CD4-positive, alpha-beta T cell (primary cell): Measurements from ENCODE around the gene ANKRD39. TPM values are rescaled to one million over a fixed set of nuclear protein-coding genes. Genes with fewer than 3 reads are reported as not detected.
A peak's percentile ranks its signal among the peaks of the same experiment; 100 is the strongest.

Experiments
- ATAC-seq: fragments of 200-7000 bp; cut with Tn5 transposase; one replicate; pipeline ENCODE4 v1.10.0; 2022; ENCODE audit warnings: mild to moderate bottlenecking; ENCODE audit not compliant: poor library complexity
- CTCF ChIA-PET: fragments of 350-600 bp; sonication (Branson Sonifier 250); formaldehyde crosslinking; loops from one replicate; lab custom pipeline; 2021; ENCODE audit warnings: antibody characterized with exemption, inconsistent platforms; lab: Charles Lee
- POLR2A ChIA-PET: fragments of 350-600 bp; sonication (Branson Sonifier 250); formaldehyde crosslinking; loops from one replicate; lab custom pipeline; 2021; ENCODE audit warnings: antibody characterized with exemption, inconsistent platforms; lab: Charles Lee
- DNase-seq, 14 experiments: peaks; one replicate each; pipeline ENCODE4 v3.0.0-alpha.2; 2013 to 2020; ENCODE audit warnings: mixed read lengths in 2 of 14
- H3K27ac ChIP-seq, 2 donors: one replicate each; pipeline versions ENCODE4 v1.5.1 to v1.7.0; 2013; ENCODE audit warnings: low read length in 2 of 2, low read depth in 1 of 2, mild to moderate bottlenecking in 1 of 2
- H3K27me3 ChIP-seq, 2 experiments: 1 replicate in 1 of 2; 2 replicates in 1 of 2; pipeline versions ENCODE4 v1.6.1 to v1.7.0; 2013; ENCODE audit warnings: low read length in 2 of 2, control low read depth in 1 of 2, mild to moderate bottlenecking in 1 of 2, moderate library complexity in 1 of 2; ENCODE audit not compliant: insufficient read depth in 2 of 2, control insufficient read depth in 1 of 2
- H3K36me3 ChIP-seq: one replicate; pipeline ENCODE4 v1.6.1; 2013; ENCODE audit warnings: low read length, control low read depth; ENCODE audit not compliant: insufficient read depth
- H3K4me1 ChIP-seq: one replicate; pipeline ENCODE4 v1.6.1; 2013; ENCODE audit warnings: low read length, control low read depth; ENCODE audit not compliant: insufficient read depth
- H3K4me3 ChIP-seq: one replicate; pipeline ENCODE4 v1.5.1; 2013; ENCODE audit warnings: mild to moderate bottlenecking, low read length, moderate library complexity
- H3K9me3 ChIP-seq, 2 experiments: 1 replicate in 1 of 2; 2 replicates in 1 of 2; pipeline versions ENCODE4 v1.6.1 to v1.7.0; 2013; ENCODE audit warnings: low read length in 2 of 2, mild to moderate bottlenecking in 2 of 2, control low read depth in 1 of 2, moderate library complexity in 1 of 2; ENCODE audit not compliant: control insufficient read depth in 1 of 2, insufficient read depth in 1 of 2
- H3K27ac Mint-ChIP-seq: one replicate; pipeline ENCODE4 v1.8.0; 2020; ENCODE audit warnings: mixed read lengths
- H3K27me3 Mint-ChIP-seq: one replicate; pipeline ENCODE4 v1.8.0; 2021; ENCODE audit warnings: mixed read lengths
- H3K36me3 Mint-ChIP-seq: one replicate; pipeline ENCODE4 v1.8.0; 2021; ENCODE audit warnings: low read depth, mixed read lengths
- H3K4me1 Mint-ChIP-seq: one replicate; pipeline ENCODE4 v1.8.0; 2021; ENCODE audit warnings: low read depth, mixed read lengths
- H3K4me3 Mint-ChIP-seq: one replicate; pipeline ENCODE4 v1.8.0; 2020; ENCODE audit warnings: mild to moderate bottlenecking, mixed read lengths
- H3K9me3 Mint-ChIP-seq: one replicate; pipeline ENCODE4 v1.8.0; 2020; ENCODE audit warnings: mixed read lengths
- intact Hi-C, 2 experiments: fragments of 100-400 bp; cut with DNase I in 1 of 2; cut with micrococcal nuclease in 1 of 2; formaldehyde crosslinking; loops; one replicate each; pipeline versions ENCODE4 v1.15.1 to v1.9.0; 2023 to 2025; cut with DNase I, micrococcal nuclease
- total RNA-seq, 174 experiments: library from RNA in 2 of 174; stranded (reverse) in 2 of 174; gene quantifications; one replicate each; pipeline ENCODE4 v1.2.3 and lab custom pipeline; 2021 to 2026
- TF ChIP-seq, protein P1 (sequence below): fragments of 200-600 bp; IDR thresholded peaks from one replicate; pipeline ENCODE4 v1.8.0; 2022; ENCODE audit warnings: antibody characterized with exemption, mild to moderate bottlenecking

Gene ANKRD39
- total RNA-seq, 2 experiments from 2014 or later, result 17.2 to 18.3 TPM

DNA sequence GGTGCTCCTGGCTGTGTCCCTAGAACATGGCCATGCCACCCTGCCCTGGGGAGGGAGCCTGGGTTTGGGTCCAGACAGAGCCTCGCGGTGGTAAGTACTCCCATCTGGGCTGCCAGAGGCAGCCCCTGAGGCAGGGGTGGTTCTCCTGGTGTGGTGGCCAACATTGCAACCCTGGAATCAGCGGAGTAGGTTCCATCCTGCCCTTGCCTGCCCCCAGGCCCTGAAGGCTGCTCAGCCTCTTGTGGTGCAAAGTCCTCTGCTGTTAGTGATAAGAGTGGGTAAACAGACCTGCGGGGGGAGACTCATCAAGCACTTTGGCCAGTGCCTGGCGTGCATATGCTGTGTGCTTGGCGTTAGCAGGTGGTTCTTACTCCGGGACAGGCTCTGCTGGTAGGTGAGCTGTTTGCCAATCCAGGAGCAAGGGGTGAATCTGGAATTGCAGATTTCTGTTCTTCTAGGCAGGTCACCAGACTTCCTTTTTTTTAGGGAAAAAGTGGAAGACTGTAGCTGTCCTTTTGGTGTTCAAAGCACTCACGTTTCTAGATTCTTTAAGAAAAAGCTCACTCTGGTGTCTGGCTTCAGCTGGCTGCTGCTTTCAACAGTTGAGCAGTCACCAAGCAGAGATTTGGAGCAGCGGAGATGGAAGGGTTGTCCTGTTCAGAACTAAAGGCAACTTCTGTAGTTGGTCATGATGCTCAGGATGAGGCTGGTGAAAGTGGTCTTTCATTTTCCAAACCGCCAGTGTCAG is 38.5 kb downstream of the ANKRD39 start:
- POLR2A ChIA-PET, result interaction anchor here (0.6 to 1.3 kb wide), 5 partner anchors 13 to 677 kb away, joined by 3 to 6 read pairs (median 3); partner anchors contain the start of gene ANKRD39
- no peaks in the 10 kb centered on the region for H3K27me3 ChIP-seq
- peaks cover 59% of the 10 kb centered on the region for H3K4me1 ChIP-seq
- Mint-ChIP-seq H3K4me1 (peaks cover 63% of the 10 kb centered on the region), H3K27me3 (no peaks in the 10 kb centered on the region), H3K36me3 (peaks cover 72% of the 10 kb centered on the region), H3K27ac (peak overlapping the region; percentile 66), H3K4me3 (peak overlapping the region; percentile 94), H3K9me3 (no peaks in the 10 kb centered on the region)
- H3K4me3 ChIP-seq, result no peak overlapping the region
- H3K27ac ChIP-seq, result no peak overlapping the region
- no peak for DNase-seq
- CTCF ChIA-PET, result interaction anchor here (1.6 kb wide), 1 partner anchor 39 kb away, joined by 5 read pairs; the partner anchor contains the start of gene ANKRD39
- TF ChIP-seq, protein P1, sequence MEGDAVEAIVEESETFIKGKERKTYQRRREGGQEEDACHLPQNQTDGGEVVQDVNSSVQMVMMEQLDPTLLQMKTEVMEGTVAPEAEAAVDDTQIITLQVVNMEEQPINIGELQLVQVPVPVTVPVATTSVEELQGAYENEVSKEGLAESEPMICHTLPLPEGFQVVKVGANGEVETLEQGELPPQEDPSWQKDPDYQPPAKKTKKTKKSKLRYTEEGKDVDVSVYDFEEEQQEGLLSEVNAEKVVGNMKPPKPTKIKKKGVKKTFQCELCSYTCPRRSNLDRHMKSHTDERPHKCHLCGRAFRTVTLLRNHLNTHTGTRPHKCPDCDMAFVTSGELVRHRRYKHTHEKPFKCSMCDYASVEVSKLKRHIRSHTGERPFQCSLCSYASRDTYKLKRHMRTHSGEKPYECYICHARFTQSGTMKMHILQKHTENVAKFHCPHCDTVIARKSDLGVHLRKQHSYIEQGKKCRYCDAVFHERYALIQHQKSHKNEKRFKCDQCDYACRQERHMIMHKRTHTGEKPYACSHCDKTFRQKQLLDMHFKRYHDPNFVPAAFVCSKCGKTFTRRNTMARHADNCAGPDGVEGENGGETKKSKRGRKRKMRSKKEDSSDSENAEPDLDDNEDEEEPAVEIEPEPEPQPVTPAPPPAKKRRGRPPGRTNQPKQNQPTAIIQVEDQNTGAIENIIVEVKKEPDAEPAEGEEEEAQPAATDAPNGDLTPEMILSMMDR, result no peak
- intact Hi-C loops, result loop anchor here (5.0 kb wide), 3 partner anchors 38 to 282 kb away; partner anchors contain the start of genes ANKRD39 (in 2 of the 2), ARID5A (in 1 of the 2) and CNNM4 (in 1 of the 2)
- no peak for ATAC-seq
- no peaks in the 10 kb centered on the region for H3K9me3 ChIP-seq
- peaks cover 28% of the 10 kb centered on the region for H3K36me3 ChIP-seq

DNA sequence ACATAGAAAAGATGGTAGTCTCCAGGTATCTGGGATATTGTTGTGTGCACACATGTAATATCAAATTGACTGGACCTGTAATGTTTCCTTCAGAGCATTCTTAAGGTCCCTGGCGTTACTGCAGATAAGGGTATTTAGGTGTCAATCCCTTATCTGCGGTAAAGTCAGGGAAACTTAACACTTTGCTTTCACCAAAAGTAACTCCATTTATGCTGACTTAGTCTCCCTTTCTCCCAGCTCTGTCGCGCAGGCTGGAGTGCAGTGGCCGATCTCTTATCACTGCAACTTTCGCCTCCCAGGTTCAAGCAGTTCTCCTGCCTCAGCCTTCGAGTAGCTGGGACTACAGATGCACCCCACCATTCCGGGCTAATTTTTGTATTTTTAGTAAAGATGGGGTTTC is 39.9 kb downstream of the ANKRD39 start:
- H3K9me3 Mint-ChIP-seq, result no peaks in the 10 kb centered on the region
- CTCF ChIA-PET, result interaction anchor here (0.7 to 1.4 kb wide), 3 partner anchors 17 to 55 kb away, joined by 3 read pairs; partner anchors contain the start of gene ANKRD39
- peaks cover 17% of the 10 kb centered on the region for H3K36me3 ChIP-seq
- no peak for ATAC-seq
- peak overlapping the region; percentile 66 for H3K27ac Mint-ChIP-seq
- no peaks in the 10 kb centered on the region for H3K27me3 Mint-ChIP-seq
- TF ChIP-seq, protein P1, result no peak
- H3K4me3 ChIP-seq, result peak overlapping the region; percentile 61
- H3K9me3 ChIP-seq, result no peaks in the 10 kb centered on the region
- H3K27ac ChIP-seq, result no peak overlapping the region
- peaks cover 64% of the 10 kb centered on the region for H3K4me1 Mint-ChIP-seq
- H3K36me3 Mint-ChIP-seq, result peaks cover 60% of the 10 kb centered on the region
- no peak for DNase-seq
- peak overlapping the region; percentile 94 for H3K4me3 Mint-ChIP-seq
- intact Hi-C loops, result loop anchor here (2.0 to 5.0 kb wide), 6 partner anchors 17 to 281 kb away; partner anchors contain the start of genes ANKRD39 (in 2 of the 2), CNNM4 (in 2 of the 2) and ARID5A (in 1 of the 2)
- peaks cover 52% of the 10 kb centered on the region for H3K4me1 ChIP-seq
- no peaks in the 10 kb centered on the region for H3K27me3 ChIP-seq
- POLR2A ChIA-PET, result interaction anchor here (0.6 to 3.8 kb wide), 6 partner anchors 11 to 198 kb away, joined by 3 to 50 read pairs (median 18); partner anchors contain the start of genes ANKRD39 and KANSL3

DNA sequence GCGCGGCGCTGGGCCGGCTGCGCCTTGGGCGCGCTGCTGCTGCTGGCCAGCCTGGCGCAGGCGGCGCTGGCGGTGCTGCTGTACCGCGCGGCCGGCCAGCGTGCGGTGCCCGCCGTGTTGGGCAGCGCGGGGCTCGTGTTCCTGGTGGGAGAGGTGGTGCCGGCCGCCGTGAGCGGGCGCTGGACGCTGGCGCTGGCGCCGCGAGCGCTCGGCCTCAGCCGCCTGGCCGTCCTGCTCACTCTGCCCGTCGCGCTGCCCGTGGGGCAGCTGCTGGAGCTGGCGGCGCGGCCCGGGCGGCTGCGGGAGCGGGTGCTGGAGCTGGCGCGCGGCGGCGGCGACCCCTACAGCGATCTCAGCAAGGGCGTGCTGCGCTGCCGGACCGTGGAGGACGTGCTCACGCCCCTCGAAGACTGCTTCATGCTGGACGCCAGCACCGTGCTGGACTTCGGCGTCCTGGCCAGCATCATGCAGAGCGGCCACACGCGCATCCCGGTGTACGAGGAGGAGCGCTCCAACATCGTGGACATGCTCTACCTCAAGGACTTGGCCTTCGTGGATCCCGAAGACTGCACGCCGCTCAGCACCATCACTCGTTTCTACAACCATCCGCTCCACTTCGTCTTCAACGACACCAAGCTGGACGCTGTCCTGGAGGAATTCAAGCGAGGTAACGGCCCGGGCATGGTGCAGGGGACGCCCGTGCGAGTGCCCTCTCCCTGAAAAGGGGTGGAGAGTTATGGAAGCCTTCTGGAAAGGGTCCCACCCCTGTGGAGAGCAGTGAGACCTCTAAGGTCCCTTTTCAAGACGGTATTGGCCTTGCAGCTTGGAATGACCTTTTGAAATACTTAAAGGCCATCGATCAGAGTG is 40.7 kb downstream of the ANKRD39 start:
- Histone ChIP-seq H3K27me3 (no peaks in the 10 kb centered on the region), H3K36me3 (peaks cover 9% of the 10 kb centered on the region), H3K4me1 (peaks cover 51% of the 10 kb centered on the region), H3K27ac (no peak overlapping the region), H3K9me3 (no peaks in the 10 kb centered on the region), H3K4me3 (peak overlapping the region; percentile 61)
- Mint-ChIP-seq H3K4me3 (peak overlapping the region; percentile 94), H3K27me3 (no peaks in the 10 kb centered on the region), H3K4me1 (peaks cover 66% of the 10 kb centered on the region), H3K36me3 (peaks cover 55% of the 10 kb centered on the region), H3K27ac (peak overlapping the region; percentile 66), H3K9me3 (no peaks in the 10 kb centered on the region)
- ChIA-PET CTCF (interaction anchor here (0.7 to 3.2 kb wide), 6 partner anchors 16 to 296 kb away, joined by 3 to 27 read pairs (median 5); partner anchors contain the start of genes ANKRD36 and ANKRD39), POLR2A (interaction anchor here (1.0 to 3.8 kb wide), 16 partner anchors 10 to 279 kb away, joined by 3 to 50 read pairs (median 11); partner anchors contain the start of genes ANKRD39, ARID5A, CNNM4 and KANSL3)
- TF ChIP-seq, protein P1, result no peak
- ATAC-seq (no peak), DNase-seq (peak in 2 of 14 experiments; percentile 22 to 42)
- intact Hi-C loops, result loop anchor here (1.0 to 5.0 kb wide), 8 partner anchors 16 to 280 kb away; partner anchors contain the start of genes ANKRD39 (in 2 of the 2), CNNM4 (in 2 of the 2), ARID5A (in 1 of the 2) and LMAN2L (in 1 of the 2)
